Adrenal gland (tissue), 5 donors: ENCODE results near the gene CLK3.

ENCODE experiments used
- POLR2A ChIP-seq, 2 donors: fragments of 450-650 bp; IDR thresholded peaks; one replicate each; pipeline ENCODE4 v1.6.1; 2017; ENCODE audit warnings: antibody characterized with exemption in 2 of 2, mild to moderate bottlenecking in 2 of 2, moderate library complexity in 1 of 2
- TF ChIP-seq, protein P1 (sequence below), 6 experiments: fragments of 450-650 bp in 4 of 6; fragments of 200-600 bp in 2 of 6; sonication (generic) in 1 of 6; IDR thresholded peaks; 1 replicate in 5 of 6; 2 replicates in 1 of 6; pipeline versions ENCODE4 v1.5.1 to v1.8.0; 2016 to 2021; ENCODE audit warnings: antibody characterized with exemption in 6 of 6, mild to moderate bottlenecking in 2 of 6, moderate library complexity in 1 of 6
- donor health status: DM: no; HTN: no; CAD: no.

DNA sequence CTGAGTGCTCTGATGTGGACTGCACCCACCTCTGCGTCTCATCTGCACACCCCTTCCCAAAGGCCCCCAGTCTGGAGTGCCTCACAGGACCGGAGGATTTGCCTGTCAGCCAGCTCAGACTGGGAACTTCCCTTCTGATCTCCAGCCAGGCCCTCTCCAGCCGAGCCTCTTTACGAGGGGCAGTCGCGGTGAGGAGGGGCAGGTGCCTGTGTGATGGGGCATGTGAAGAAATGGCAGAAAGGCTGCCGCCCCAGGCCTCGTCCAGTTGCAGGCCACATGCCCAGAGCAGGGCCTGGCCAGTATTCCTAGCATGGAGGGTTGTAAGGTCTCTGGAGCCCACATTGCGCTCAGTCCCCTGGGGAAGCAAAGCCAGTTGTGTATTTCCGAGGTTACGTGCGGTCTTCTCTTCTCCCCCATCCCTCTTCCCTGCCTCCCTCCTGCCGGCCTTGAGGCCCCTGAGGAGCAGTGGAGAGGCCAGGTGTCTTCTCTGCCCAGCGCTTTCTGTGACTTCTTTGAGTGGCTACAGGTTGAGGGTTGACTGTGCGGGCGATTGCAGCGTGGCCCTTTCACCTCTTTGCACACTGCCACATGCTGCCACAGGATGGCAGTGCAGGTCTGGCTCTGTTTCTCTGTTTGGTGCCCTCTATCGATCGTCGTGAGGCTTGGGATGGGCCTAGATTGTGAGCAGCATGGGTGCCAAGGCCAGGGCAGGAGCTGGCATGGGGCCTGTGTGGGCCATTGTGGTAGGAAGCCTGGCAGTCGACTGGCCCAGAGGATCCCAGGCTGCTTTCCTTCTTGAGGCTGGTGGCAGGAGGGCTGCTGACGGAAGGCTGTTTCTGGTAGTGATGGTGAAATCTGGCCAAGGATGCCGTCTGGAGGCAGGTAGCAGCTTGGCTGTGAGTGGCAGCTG, 5.3 kb downstream of the CLK3 start:
- TF ChIP-seq POLR2A (IDR thresholded peaks at IDR 0.05), result no peak
- TF ChIP-seq, protein P1, sequence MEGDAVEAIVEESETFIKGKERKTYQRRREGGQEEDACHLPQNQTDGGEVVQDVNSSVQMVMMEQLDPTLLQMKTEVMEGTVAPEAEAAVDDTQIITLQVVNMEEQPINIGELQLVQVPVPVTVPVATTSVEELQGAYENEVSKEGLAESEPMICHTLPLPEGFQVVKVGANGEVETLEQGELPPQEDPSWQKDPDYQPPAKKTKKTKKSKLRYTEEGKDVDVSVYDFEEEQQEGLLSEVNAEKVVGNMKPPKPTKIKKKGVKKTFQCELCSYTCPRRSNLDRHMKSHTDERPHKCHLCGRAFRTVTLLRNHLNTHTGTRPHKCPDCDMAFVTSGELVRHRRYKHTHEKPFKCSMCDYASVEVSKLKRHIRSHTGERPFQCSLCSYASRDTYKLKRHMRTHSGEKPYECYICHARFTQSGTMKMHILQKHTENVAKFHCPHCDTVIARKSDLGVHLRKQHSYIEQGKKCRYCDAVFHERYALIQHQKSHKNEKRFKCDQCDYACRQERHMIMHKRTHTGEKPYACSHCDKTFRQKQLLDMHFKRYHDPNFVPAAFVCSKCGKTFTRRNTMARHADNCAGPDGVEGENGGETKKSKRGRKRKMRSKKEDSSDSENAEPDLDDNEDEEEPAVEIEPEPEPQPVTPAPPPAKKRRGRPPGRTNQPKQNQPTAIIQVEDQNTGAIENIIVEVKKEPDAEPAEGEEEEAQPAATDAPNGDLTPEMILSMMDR (IDR thresholded peaks at IDR 0.05), result peak; percentile 73 to 97 (median 90)
